H9 (cell line): ENCODE results near the gene UBE2G1. TPM values are rescaled to one million over a fixed set of nuclear protein-coding genes. Genes with fewer than 3 reads are reported as not detected.

Experiments
- DNase-seq: peaks from one replicate; pipeline ENCODE4 v3.0.0-alpha.2; 2017
- H2AFZ ChIP-seq: one replicate; pipeline ENCODE4 v1.6.1; 2013; ENCODE audit warnings: mild to moderate bottlenecking, low read length, control low read depth, moderate library complexity
- H2AK5ac ChIP-seq: 2 replicates; pipeline ENCODE4 v1.6.1; 2013; ENCODE audit warnings: low read length, control low read depth, mixed read lengths; ENCODE audit not compliant: insufficient read length
- H2BK120ac ChIP-seq: one replicate; pipeline ENCODE4 v1.6.1; 2013; ENCODE audit warnings: low read depth, mild to moderate bottlenecking, low read length, control low read depth, inconsistent platforms; ENCODE audit not compliant: poor library complexity, severe bottlenecking
- H2BK12ac ChIP-seq: 2 replicates; pipeline ENCODE4 v1.6.1; 2013; ENCODE audit warnings: low read length, control low read depth, mixed read lengths, low read depth; ENCODE audit not compliant: insufficient read length
- H2BK15ac ChIP-seq: 2 replicates; pipeline ENCODE4 v1.6.1; 2013; ENCODE audit warnings: low read depth, low read length, control low read depth
- H2BK20ac ChIP-seq: one replicate; pipeline ENCODE4 v1.6.1; 2013; ENCODE audit warnings: low read depth, mild to moderate bottlenecking, low read length, control low read depth, inconsistent platforms; ENCODE audit not compliant: poor library complexity, severe bottlenecking
- H2BK5ac ChIP-seq: 2 replicates; pipeline ENCODE4 v1.6.1; 2013; ENCODE audit warnings: low read length, control low read depth, mixed read lengths; ENCODE audit not compliant: insufficient read length
- H3K14ac ChIP-seq: 2 replicates; pipeline ENCODE4 v1.6.1; 2013; ENCODE audit warnings: low read length, control low read depth; ENCODE audit not compliant: insufficient read depth
- H3K18ac ChIP-seq: 2 replicates; pipeline ENCODE4 v1.6.1; 2013; ENCODE audit warnings: low read depth, mild to moderate bottlenecking, mixed read lengths, low read length, control low read depth; ENCODE audit not compliant: insufficient read length
- H3K23ac ChIP-seq: 2 replicates; pipeline ENCODE4 v1.6.1; 2013; ENCODE audit warnings: low read length, control low read depth, mixed read lengths, low read depth; ENCODE audit not compliant: insufficient read length
- H3K23me2 ChIP-seq: 2 replicates; pipeline ENCODE4 v1.6.1; 2013; ENCODE audit warnings: low read depth, mild to moderate bottlenecking, mixed read lengths, low read length, control low read depth; ENCODE audit not compliant: insufficient read length, poor library complexity, severe bottlenecking
- H3K27ac ChIP-seq: 2 replicates; pipeline ENCODE4 v1.5.1; 2013; ENCODE audit warnings: low read length, control low read depth, mixed read lengths, low read depth; ENCODE audit not compliant: insufficient read length
- H3K27me3 ChIP-seq: 2 replicates; pipeline ENCODE4 v1.6.1; 2013; ENCODE audit warnings: low read length, control low read depth, inconsistent platforms; ENCODE audit not compliant: insufficient read depth
- H3K4ac ChIP-seq: 2 replicates; pipeline ENCODE4 v1.6.1; 2013; ENCODE audit warnings: low read depth, mild to moderate bottlenecking, control low read depth, inconsistent platforms, low read length, moderate library complexity
- H3K4me1 ChIP-seq: 2 replicates; pipeline ENCODE4 v1.6.1; 2013; ENCODE audit warnings: low read length, control low read depth, inconsistent platforms; ENCODE audit not compliant: insufficient read depth
- H3K4me2 ChIP-seq: 2 replicates; pipeline ENCODE4 v1.6.1; 2013; ENCODE audit warnings: low read length, control low read depth, mixed read lengths; ENCODE audit not compliant: insufficient read length, insufficient read depth
- H3K56ac ChIP-seq: 2 replicates; pipeline ENCODE4 v1.6.1; 2013; ENCODE audit warnings: low read depth, mild to moderate bottlenecking, mixed read lengths, low read length, control low read depth; ENCODE audit not compliant: insufficient read length
- H3K79me1 ChIP-seq: 2 replicates; pipeline ENCODE4 v1.6.1; 2013; ENCODE audit warnings: low read depth, mild to moderate bottlenecking, moderate library complexity, low read length, control low read depth, inconsistent platforms; ENCODE audit not compliant: insufficient read depth, poor library complexity, severe bottlenecking
- H3K79me2 ChIP-seq: 2 replicates; pipeline ENCODE4 v1.6.1; 2013; ENCODE audit warnings: low read length, control low read depth, inconsistent platforms; ENCODE audit not compliant: insufficient read depth
- H3K9ac ChIP-seq: 2 replicates; pipeline ENCODE4 v1.6.1; 2013; ENCODE audit warnings: low read length, control low read depth, mixed read lengths; ENCODE audit not compliant: insufficient read length; ENCODE audit errors: extremely low read depth
- H3K9me3 ChIP-seq: one replicate; pipeline ENCODE4 v1.6.1; 2013; ENCODE audit warnings: low read depth, low read length, inconsistent platforms; ENCODE audit not compliant: control insufficient read depth
- H3T11ph ChIP-seq: one replicate; pipeline ENCODE4 v1.6.1; 2013; ENCODE audit warnings: mild to moderate bottlenecking, low read length, control low read depth, inconsistent platforms
- H4K20me1 ChIP-seq: one replicate; pipeline ENCODE4 v1.6.1; 2013; ENCODE audit not compliant: control insufficient read depth, insufficient read length, insufficient read depth
- H4K5ac ChIP-seq: 2 replicates; pipeline ENCODE4 v1.6.1; 2013; ENCODE audit warnings: low read depth, mild to moderate bottlenecking, mixed read lengths, low read length, control low read depth; ENCODE audit not compliant: insufficient read length
- H4K8ac ChIP-seq: replicated peaks from 2 replicates; pipeline ENCODE4 v1.6.1; 2013; ENCODE audit warnings: low read length, control low read depth, mixed read lengths, low read depth; ENCODE audit not compliant: insufficient read length
- H4K91ac ChIP-seq: 2 replicates; pipeline ENCODE4 v1.6.1; 2013; ENCODE audit warnings: low read depth, mild to moderate bottlenecking, moderate library complexity, mixed read lengths, low read length, control low read depth; ENCODE audit not compliant: insufficient read length
- H3K27ac Mint-ChIP-seq, 3 experiments: 2 replicates in 2 of 3; 3 replicates in 1 of 3; pipeline ENCODE4 v1.8.0; 2020 to 2021; ENCODE audit warnings: mixed read lengths in 3 of 3, mild to moderate bottlenecking in 1 of 3, moderate library complexity in 1 of 3
- H3K27me3 Mint-ChIP-seq: 2 replicates; pipeline ENCODE4 v1.8.0; 2021; ENCODE audit warnings: low read depth, mild to moderate bottlenecking, moderate library complexity, mixed read lengths
- H3K36me3 Mint-ChIP-seq, 3 experiments: 2 replicates in 2 of 3; 3 replicates in 1 of 3; pipeline ENCODE4 v1.8.0; 2020 to 2021; ENCODE audit warnings: low read depth in 3 of 3, mixed read lengths in 3 of 3; ENCODE audit not compliant: insufficient read depth in 1 of 3
- H3K4me1 Mint-ChIP-seq, 2 experiments: 2 replicates each; pipeline ENCODE4 v1.8.0; 2020; ENCODE audit warnings: mixed read lengths in 2 of 2
- H3K4me3 Mint-ChIP-seq, 2 experiments: 2 replicates in 1 of 2; 3 replicates in 1 of 2; pipeline ENCODE4 v1.8.0; 2020 to 2021; ENCODE audit warnings: mild to moderate bottlenecking in 2 of 2, mixed read lengths in 2 of 2, moderate library complexity in 1 of 2
- H3K9me3 Mint-ChIP-seq, 2 experiments: 2 replicates in 1 of 2; 3 replicates in 1 of 2; pipeline ENCODE4 v1.8.0; 2020; ENCODE audit warnings: mild to moderate bottlenecking in 2 of 2, mixed read lengths in 2 of 2, moderate library complexity in 1 of 2
- WGBS: extraction: QIAGEN DNeasy Blood & Tissue Kit; methylation state at CpG from one replicate; pipeline ENCODE4 v1.1.7; 2013; ENCODE audit warnings: missing lambda C conversion rate, low lambda C conversion rate, mixed read lengths; ENCODE audit not compliant: insufficient read length; ENCODE audit errors: extremely low coverage; 5-methylcytosine and 5-hydroxymethylcytosine counted together
- total RNA-seq: library from RNA; stranded (reverse); gene quantifications from 2 replicates; pipeline ENCODE4 v1.2.1, GENCODE V29; 2021
- TF ChIP-seq, protein P1 (sequence below): fragments of 200-600 bp; sonication (generic); conservative IDR thresholded peaks from 3 replicates; pipeline ENCODE4 v1.8.0; 2021; ENCODE audit warnings: antibody characterized with exemption, mild to moderate bottlenecking

The UBE2G1 gene
- total RNA-seq, 1 experiment from 2014 or later, result 188 TPM

DNA sequence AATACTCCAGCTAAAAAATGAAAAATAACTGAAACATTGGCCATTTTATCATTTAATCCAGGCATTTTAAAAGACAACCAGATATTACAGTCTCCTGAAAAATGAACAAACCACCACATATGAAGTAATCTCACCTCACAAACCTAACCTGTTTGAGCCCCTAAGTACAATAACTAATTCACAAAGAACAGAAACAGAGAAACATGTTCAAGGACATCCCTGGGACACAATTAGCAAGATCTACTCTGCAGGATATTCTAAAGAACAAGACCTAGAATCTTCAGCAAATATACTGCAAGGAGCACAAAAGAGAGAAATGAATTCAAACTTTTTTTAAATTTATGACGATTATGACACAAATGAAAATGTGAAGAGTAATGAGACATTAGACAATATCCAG, 51.9 kb downstream of the UBE2G1 start:
- H2BK20ac ChIP-seq, result no peak overlapping the region
- H3K4me2 ChIP-seq, result no peak overlapping the region
- no peak overlapping the region for H2BK120ac ChIP-seq
- no peak overlapping the region for H2BK15ac ChIP-seq
- H3K27me3 ChIP-seq, result no peaks in the 10 kb centered on the region
- TF ChIP-seq, protein P1, sequence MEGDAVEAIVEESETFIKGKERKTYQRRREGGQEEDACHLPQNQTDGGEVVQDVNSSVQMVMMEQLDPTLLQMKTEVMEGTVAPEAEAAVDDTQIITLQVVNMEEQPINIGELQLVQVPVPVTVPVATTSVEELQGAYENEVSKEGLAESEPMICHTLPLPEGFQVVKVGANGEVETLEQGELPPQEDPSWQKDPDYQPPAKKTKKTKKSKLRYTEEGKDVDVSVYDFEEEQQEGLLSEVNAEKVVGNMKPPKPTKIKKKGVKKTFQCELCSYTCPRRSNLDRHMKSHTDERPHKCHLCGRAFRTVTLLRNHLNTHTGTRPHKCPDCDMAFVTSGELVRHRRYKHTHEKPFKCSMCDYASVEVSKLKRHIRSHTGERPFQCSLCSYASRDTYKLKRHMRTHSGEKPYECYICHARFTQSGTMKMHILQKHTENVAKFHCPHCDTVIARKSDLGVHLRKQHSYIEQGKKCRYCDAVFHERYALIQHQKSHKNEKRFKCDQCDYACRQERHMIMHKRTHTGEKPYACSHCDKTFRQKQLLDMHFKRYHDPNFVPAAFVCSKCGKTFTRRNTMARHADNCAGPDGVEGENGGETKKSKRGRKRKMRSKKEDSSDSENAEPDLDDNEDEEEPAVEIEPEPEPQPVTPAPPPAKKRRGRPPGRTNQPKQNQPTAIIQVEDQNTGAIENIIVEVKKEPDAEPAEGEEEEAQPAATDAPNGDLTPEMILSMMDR, result no peak
- Mint-ChIP-seq H3K36me3 (peaks cover 16 to 42% (median 25%) of the 10 kb centered on the region in 3 experiments), H3K4me3 (no peak overlapping the region), H3K27me3 (no peaks in the 10 kb centered on the region), H3K9me3 (peaks cover 13 to 16% of the 10 kb centered on the region in 2 experiments), H3K27ac (peak overlapping the region in 1 of 3 experiments; percentile 50; a peak in 2 of 7 replicates), H3K4me1 (peaks cover 60 to 65% of the 10 kb centered on the region in 2 experiments)
- no peak overlapping the region for H2AK5ac ChIP-seq
- no peak overlapping the region for H3K4ac ChIP-seq
- H3K18ac ChIP-seq, result no peak overlapping the region
- WGBS, result no CpG with 5 or more reads among the region's 1 CpG
- no peak overlapping the region for H3K14ac ChIP-seq
- no peaks in the 10 kb centered on the region for H3K23me2 ChIP-seq
- H4K8ac ChIP-seq, result no peak overlapping the region
- peaks cover 52% of the 10 kb centered on the region; the same call in 1 of the 2 replicates for H3K79me2 ChIP-seq
- no peaks in the 10 kb centered on the region for H3K9me3 ChIP-seq
- H3K79me1 ChIP-seq, result peaks cover 6% of the 10 kb centered on the region
- H3K56ac ChIP-seq, result no peak overlapping the region
- peaks cover 2% of the 10 kb centered on the region for H4K20me1 ChIP-seq
- peaks cover 4% of the 10 kb centered on the region; the same call in 1 of the 2 replicates for H3K4me1 ChIP-seq
- H3T11ph ChIP-seq, result no peak overlapping the region
- no peak overlapping the region for H4K5ac ChIP-seq
- no peak for DNase-seq
- H2BK5ac ChIP-seq, result no peak overlapping the region
- H2AFZ ChIP-seq, result no peak overlapping the region
- H4K91ac ChIP-seq, result no peak overlapping the region
- H2BK12ac ChIP-seq, result no peak overlapping the region
- no peak overlapping the region for H3K27ac ChIP-seq
- H3K23ac ChIP-seq, result no peak overlapping the region
- no peak overlapping the region for H3K9ac ChIP-seq
